ENCODE results near the gene TOX3.

TOX3 gene

DNA sequence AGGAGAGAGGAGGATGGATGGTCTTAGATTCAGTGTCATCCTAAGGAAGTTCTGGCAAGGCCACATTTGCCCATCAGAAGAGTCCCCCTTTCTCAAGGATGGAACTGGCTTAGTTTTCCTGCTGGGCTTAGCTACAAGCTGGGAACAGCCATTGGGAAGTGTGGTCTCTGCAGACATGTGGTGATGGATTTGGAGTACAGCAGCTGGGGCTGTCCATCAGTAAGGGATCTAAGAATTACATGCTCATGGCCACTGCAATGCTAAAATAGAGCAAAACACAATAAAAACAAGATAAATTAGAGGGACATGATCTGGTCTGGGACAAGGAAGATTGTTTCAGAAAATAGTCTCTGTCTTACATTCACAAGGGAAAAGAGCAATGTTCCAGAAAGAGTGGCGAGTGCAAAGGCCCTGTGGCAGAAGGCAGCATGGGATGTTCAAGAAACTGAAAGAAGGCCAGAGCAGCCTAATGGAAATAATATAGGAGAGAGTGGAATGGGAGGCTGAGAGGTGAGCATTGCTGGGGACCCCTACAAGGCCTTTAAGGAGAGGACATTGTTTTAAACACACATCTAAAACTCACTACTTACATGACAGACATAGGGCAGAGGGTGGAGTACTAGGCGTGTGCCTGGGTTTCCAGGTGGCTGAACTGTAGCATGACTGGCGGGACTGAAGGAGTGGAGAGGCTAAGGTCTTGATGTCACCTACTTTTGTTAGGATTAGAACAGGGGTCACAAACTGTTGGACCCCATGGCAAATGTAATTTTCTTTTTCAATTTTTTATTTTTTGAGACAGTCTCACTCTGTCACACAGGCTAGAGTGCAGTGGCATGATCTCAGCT, 17.0 kb upstream of the TOX3 start:
- no peak for DNase-seq

DNA sequence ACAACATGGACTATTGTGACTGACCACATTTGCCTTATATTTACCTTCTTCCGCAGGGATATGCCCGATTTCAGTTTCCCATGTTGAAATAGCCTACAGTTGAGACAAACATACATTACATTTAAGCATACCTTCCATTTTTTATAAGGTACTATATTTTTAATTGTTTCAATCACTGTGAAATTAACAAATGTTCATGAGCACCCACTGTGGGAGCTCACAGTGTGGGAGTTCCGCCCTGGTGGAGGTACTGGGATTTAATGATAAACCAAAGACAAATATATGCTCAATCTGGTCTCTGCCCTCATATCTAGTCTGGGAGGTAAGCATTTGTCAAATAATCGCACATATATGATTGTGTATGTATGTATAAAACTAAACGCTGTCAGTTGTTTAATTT, 15.8 kb upstream of the TOX3 start:
- DNase-seq = no peak

DNA sequence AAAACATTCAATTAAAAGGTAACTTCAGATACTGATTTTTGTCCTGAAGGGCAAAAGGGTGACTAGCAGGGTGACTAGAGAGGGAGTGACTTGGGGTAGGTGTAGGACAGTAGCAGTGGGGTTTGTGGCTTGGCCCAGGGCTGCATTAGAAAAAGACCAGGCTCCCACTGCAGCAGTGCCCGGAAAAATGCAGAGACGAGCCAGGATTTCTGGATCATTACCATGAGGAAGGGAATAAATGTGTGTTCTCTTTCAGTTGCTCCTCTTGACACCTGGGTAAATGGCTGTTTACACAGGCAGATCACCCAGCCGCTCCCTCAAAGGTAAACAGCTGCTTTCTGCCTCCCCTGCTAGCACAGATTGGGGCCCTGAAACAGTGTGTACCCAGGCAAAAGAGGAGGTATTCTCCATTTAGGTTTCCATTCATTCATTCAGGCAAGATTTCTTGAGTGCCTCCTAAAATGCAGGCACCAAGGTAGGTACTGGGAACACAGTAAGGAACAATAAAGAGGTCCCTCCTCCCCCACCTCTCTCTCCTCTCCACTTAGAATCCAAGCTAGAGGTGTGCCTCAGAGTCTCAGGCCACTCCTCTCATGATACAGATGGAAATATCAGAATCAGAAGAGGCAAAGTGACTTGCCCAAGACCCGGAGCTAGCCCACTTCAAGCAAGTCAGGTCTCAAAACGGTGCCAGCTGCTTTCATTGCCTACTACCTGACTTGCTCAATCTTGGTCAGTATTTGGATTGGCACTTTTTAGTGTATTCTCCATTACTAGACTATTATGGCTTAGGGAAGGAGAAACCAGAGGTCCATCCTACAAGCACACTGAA, 15.2 kb upstream of the TOX3 start:
- DNase-seq = peak in 1 of 2 experiments; percentile 35

DNA sequence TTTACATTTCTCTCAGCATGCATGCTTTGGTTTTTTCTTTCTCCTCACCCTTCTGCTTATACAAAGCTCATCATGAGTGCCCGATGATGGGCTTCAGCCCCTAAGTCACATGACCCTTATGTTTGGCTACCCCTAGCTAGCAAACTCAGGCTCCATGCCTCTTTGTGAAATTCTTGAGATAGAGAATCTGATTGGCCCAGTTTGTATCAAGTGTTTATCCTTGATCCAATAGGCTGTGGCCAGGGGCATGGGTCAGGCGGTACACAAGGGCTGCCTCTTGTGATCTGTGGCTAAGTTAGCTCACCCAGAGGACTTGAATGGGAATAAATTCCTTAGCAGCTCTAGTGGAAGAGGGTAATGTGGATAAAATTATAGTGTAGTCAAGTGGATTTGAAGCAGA, 11.5 kb upstream of the TOX3 start:
- DNase-seq = no peak

DNA sequence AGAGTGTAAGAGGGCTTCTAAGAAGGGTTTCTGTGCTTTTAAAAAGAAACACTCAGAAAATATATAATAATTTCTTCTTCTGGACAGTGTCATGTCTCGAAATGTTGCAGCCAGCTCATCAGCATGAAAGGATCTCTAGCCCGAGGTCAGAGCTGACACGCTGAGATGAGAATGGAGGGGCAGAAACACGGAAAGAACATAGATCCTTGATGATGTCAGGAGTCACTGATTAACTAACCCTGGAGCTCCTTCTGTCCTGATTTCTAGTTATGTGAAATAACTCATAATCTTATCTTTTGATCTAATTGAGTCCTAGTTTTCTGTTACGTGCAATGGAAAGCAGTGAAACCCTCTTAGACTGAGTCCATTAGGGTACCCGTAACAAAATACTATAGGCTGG, 10.3 kb upstream of the TOX3 start:
- no peak for DNase-seq

DNA sequence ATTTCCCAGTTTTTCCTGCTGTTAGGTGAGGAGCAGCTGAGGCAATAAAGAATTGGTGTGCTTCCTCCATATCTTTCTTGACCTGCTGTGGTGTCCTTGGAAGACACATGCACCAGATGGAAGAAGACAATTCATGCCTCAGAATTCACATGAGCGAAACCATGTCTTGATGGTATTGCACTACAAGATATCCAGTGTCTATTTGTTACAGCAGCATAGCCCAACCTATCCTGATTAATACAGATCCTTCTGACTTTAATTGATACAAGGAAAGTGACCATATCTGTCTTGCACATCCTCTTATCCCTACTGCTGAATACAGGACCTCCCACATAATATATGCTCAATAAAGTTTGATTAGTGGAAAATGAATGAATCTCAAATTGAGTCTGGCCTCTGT, 9.1 kb upstream of the TOX3 start:
- no peak for DNase-seq

DNA sequence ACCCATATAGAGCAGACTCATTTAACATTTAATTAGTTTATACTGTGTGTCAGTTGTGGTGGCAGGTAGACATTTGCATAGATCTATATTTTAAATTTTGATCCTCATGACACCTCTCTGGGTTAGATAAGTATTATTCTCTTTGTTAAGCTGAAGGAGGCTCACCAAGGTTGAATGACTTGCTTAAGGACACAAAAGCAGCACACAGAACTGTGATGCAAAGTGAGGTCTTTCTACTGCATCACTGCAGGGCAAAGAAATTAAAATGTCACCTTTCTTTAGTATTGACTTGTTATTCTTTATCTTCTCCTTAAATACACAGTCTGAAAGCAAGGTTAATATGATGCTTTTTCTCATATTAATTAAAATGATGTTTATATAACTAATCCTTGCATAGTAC, 8.6 kb upstream of the TOX3 start:
- no peak for DNase-seq

DNA sequence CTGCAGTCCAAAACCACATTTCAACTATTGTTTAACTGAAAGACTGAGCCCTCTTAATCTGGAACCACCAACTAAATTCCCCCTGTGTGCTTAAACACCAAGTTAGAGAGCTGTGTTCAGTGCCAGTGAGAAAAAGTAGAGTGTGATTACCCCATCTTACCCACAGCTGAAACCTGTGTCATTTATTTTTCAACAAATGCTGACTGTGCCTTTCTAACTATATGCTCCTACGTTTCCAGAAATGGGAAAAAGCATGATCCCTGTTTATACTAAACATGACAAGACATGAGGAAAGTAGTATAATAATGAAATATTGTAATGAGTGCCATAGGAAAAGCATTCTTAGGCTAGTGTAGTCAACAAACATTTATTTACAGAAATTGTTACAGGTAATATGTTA, 7.4 kb upstream of the TOX3 start:
- DNase-seq = no peak

DNA sequence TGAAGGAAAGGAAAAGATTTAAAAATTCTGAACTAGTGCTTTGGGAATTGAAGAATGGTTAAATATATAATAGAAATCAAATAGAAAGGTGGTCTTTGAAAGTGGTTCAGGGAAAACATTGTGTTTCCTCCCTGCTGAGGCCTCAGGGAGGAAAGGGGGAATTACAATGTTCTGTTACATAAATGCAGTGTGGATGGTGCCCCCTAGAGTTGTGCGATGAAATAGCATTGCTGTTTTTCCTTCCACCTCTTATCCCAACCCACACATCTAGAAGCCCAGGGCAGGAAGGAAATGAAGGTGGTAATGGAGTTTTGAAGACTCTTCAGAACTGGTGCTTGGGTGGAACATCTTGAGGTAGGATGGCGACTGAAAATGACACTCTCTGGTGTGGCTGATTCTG, 6.4 kb upstream of the TOX3 start:
- DNase-seq = no peak

DNA sequence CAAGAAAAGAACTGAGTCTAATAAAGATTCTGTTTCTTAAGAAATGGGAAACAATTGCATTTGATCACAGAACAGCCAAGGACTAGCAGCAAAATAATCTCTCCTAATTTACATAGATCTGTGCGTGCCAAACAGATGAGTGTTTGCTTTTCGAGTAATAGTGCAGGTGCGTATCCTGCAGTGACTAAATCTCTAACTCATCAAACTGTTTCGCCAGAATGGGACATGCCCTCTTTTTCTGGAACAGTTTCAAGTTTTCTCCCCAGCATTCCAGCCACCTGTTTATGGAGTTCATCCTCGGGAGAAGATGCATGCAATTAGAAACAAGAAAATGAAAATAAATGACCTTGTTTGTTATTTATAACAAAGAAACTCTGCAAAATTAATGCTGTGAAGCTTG, 5.7 kb upstream of the TOX3 start:
- peak in 1 of 2 experiments; percentile 27 for DNase-seq

DNA sequence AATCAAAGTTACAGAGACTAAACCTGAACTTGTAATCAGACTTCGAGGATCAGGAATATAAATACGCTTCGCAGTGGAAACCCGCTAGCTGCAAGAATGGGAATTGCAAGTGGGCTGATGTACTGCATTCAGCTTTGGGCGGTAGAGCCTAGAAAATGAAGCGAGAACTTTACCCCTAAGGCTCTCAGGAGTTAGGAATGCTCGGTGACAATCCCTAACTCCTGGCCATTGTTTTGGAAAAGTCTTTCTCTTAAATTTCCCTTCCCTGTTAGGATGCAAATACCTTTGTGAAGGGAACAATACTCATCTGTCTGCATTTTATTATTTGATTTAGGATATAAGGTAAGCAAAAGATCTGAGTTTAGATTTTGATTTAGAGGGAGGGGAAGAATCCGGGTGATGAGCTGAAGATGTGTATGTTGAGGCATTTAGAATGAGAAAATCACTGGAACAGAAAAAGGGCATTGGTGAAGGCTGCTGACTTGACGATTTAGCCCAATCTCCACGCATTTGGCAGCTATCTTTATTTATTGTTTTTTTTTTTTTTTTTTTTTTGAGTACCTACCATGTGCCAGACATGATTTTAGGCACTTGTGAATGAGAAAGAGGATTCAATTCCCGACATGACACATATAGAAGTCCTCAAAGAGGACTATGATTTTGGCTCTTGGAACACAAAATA, 2.2 kb upstream of the TOX3 start:
- DNase-seq = no peak

DNA sequence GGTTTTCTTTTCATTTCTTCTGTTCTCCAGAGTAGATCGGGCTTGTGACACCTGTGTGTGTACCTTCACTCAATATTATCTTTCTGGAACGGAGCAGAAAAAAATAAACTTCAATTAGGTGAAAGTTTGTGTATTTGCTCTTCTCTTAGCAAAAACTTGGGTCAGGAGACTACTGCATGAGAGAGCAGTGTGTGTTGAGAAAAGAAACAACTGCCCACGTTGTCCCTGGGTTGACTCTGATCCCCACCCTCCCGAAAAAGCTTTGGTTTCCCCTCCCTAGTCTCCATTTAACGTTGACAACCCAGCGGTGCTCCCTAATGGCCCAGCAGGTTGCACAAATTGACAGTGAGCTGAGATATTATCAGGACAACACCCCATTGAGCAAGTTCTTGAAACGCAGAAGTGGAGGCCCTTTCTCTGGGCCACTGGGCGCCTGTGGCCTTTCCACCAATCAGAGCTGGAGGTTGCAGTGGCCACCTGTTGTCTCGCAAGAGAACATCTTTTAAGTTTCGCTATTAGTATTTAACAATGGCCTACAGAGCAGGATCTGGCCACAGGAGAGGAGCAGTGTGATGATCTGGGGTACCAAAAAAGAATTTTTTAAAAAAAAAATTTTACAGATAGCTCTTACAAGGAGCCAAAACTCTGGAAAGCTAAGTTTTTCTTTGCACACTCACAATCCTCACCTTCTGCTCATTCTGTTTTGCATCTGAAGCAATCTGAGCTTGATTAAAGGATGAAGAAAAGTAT, 1.5 kb upstream of the TOX3 start:
- DNase-seq = no peak

DNA sequence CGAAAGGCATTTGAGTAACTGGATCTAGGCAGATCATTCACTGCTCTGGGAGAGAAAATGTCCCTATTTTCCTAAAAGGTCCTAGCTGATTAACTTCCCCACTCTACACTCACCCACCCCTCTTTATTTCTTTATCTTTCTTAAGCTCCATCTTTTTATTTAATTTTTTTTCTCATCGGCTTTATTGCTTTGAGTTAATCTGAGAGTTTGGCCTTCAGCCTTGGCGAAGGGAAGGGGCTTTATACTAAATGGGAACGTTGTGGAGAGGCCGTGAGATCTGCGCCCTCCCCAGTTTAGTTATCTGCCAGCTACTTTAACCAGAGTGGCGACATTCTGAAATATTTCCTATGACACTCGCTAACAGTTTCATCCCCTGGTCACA, 882 bp upstream of the TOX3 start:
- no peak for DNase-seq

DNA sequence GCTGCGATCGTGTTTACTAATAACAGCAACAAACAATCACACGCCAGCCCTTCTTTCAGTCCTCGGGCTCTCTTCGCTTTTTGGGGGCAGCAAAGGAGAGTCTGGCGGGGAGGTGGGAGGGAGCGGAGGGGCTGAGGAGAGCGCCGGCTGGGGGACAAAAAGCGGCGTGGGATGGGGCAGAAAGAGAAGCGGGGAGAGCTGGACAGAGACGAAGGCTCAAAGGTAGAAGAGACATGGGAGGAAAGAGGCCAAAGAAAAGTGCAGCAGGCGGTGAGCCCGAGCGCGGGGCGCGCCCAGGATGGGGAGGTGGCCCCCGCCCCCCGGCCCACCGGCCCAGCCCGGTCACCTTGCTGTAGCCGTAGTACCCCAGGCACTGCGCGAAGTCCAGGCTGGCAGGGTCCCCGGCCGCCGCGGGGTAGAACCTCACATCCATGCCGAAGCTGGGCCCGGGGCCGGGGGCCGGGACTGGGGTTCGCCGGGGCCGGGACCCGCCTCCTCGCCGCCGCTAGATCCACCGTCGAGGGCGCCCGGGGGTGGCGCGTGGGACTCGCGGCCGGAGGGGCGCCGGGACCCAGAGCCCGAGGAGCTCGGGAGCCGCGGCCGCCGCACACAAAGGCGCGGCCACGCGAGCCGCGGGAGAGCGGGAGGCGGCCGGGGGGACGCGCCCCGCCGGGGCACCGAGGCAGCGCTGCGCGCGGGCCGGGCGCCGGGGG, 496 bp downstream of the TOX3 start:
- no peak for DNase-seq

DNA sequence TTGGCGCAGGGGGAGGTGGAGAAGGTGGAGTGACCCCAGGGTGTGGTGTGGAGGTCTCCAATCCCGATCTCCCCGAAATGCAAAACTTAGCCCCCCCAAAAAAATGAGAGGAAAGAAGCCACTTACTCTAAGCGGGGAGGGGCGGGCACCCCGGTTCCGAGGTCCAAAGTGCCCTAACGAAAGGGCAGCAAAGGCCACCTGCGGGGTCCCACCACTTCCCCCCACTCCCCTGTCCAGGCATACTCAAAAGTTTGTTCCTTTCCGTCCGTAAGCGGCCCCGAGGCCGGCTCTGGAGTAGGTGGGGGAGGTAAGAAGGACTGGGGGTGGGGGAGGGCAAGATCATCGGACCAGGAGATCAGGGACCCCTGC, 1.1 kb downstream of the TOX3 start:
- no peak for DNase-seq

DNA sequence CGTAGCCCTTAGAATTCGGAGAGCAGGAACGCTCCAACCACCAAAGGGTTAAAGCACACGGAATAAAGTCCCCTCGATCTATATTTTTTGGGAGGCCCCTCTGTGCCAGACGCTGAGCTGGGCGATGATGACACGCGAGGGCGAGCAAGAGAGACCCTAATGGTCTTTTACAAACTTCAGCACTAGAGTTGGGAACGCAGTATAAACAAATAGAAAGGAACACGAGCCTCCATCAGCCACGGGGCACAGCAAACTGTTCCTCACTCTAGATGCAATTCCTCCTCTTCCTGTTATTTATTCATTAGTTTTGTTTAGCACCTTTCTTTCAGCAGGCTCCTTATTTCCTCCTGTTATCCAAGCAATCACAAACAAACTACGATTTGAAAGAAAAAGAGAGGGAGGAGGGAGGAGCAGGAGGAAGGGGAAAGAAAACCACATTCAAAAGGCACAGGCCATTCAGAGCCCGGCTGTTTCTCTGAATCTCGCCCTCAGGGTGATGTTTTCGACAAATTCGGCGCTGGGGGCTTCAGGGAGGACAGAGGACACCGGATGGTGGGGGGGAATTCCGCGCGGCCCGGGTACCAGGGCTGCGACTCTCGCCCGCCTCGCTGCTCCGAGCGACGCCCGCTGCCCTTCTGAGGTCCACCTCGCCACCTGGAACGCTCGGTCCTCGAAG, 1.6 kb downstream of the TOX3 start:
- DNase-seq = no peak

DNA sequence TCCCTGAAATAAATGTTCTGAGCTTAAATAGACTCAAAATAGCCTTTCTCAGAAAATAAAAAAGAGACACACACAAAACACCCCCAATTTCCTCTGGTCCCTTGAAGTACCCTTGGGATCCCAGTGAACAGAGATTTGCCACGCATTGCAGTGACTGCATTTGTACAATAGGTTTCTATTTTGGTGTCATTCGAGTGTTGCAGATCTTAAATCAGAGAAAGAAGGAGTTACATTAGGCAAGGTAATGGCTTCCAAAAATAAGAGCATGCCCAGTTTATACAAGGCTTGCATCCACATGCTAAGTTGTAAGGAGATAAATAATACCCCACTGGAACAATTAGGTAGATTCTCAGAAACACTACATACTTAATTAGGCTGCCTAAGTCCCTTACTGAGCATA, 2.2 kb downstream of the TOX3 start:
- no peak for DNase-seq

DNA sequence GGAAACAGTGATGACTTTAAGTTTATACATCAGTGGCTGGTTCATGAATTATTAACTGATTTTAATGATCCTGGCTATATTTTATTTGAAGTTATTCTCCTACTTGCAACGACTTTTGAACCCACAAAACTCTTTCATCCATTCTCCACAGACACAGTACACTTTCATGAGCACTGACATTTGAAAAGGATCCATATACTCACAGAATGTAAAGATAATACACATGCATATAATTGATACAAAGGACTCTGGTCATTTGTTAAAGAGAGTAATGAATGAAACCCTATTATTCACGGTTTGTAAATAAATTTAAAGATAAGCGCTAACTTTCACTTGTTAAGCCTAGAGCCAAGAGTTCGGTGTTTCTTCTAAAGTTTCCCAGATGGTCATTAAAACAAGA, 3.3 kb downstream of the TOX3 start:
- no peak for DNase-seq

DNA sequence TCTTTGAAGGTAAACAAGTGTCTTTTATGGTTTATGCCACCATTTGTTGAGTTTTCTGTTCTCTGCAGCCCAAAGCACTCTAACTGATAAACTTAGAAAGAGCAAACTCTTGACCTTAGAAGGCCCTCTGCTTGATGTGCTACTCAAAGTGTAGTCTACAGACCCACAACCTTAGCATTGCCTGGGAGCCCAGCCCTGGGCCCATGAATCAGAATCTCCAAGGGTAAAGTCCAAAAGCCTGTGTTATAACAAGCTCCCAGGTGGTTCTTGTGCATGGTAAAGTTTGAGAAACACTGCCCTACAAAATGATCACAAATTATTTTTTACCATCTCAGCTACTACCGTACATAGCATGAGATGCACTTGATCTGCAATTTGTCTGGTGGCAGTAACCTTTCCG, 6.0 kb downstream of the TOX3 start:
- no peak for DNase-seq

DNA sequence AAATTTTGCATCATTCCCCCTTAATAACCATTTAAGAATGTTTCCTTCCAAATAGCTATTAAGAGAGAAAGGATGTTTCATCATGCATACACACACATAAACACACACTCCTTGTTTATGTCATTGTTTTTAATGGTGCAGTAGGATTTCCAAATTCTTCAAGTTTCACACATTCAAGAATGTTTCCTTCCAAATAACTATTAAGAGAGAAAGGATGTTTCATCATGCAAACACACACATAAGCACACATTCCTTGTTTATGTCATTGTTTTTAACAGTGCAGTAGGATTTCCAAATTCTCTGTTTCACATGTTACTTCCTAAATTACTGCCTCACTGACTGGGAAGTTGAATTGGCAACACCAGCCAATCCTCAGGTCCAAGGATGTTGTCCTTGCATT, 7.8 kb downstream of the TOX3 start:
- no peak for DNase-seq

DNA sequence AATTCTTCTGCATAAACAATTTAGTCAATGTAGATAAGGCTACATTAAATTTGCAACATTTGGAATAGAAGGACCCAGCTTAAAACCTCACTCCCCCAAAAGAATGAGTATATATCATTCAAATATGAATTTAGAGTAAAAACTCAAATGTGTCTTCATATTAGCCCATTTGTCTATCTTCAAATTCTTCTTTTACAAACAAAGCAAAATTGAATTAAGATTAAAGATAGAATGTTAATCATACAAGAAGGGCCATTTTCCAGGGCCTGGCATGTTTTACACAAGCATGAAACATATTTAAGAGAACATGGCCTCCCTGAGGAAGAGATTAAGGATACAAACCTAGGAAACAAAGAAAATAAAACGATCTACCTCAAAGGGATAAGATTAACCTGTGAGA, 8.4 kb downstream of the TOX3 start:
- no peak for DNase-seq

DNA sequence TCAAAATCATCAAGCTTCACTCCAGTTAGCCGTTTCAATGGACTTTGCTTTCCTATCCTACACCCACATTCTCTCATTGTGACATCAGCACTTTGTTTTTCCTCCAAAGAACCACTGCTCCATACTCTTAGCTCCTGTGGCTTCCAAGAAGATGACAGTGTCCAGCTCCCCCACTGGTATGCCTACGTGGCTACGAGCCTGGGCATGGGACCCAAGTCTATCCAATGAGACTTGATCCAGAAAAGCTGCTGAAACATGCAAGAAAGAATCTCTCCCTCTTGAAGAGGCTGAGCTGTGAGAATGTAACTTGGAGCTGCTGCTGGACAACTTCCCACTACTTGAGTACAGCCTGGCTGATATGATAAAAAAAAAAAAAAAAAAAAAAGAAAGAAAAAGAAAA, 9.4 kb downstream of the TOX3 start:
- DNase-seq = no peak
